A549 treated with AZD9567 at 1 μM for 4 hours (cell line): ENCODE data around the gene TUBB4B. TPM values are rescaled to one million over a fixed set of nuclear protein-coding genes. Genes with fewer than 3 reads are reported as not detected.

Source experiments
- total RNA-seq: library from RNA; stranded (reverse); fragments of 200-300 nt; extraction: Qiagen RNA extraction; gene quantifications from 5 replicates; pipeline ENCODE4 v1.2.3, GENCODE V29; 2022; ENCODE audit not compliant: insufficient read depth

Gene TUBB4B
- total RNA-seq: 802 to 950 TPM (median 862 TPM) in 5 replicates

GRCh38 chr9:137240841-137241489 lies at the start of gene TUBB4B:
TSS of gene TUBB4B (plus strand) at chr9:137241287. CDS start at chr9:137241361, 74 bp downstream.

GRCh38 chr9:137200311-137201204 lies 40.5 kb upstream of the TUBB4B start, which contains the start of gene TPRN:
TSS of gene TPRN (minus strand) at chr9:137200741. CDS start at chr9:137200711, 30 bp downstream.

GRCh38 chr9:137205126-137206069 lies 35.7 kb upstream of the TUBB4B start, which contains the start of the genes NDOR1 and TMEM203:
TSS of gene NDOR1 (plus strand) at chr9:137205700. CDS start at chr9:137205778, 78 bp downstream.
TSS of gene TMEM203 (minus strand) at chr9:137205648. CDS start at chr9:137205414, 234 bp downstream.

GRCh38 chr9:137222190-137223077 lies 18.7 kb upstream of the TUBB4B start, which contains the start of gene RNF208:
TSS of gene RNF208 (minus strand) at chr9:137222240. CDS start at chr9:137221212, 1,028 bp downstream.

GRCh38 chr9:137224830-137225694 lies 16.0 kb upstream of the TUBB4B start, which contains the start of gene CYSRT1:
TSS of gene CYSRT1 (plus strand) at chr9:137225174. CDS start at chr9:137225622, 448 bp downstream.

GRCh38 chr9:137227054-137227852 lies 13.8 kb upstream of the TUBB4B start, which contains the start of gene RNF224:
TSS of gene RNF224 (plus strand) at chr9:137227502. CDS start at chr9:137228336, 834 bp downstream.

GRCh38 chr9:137230705-137231371 lies 10.2 kb upstream of the TUBB4B start, which contains the start of gene SLC34A3:
TSS of gene SLC34A3 (plus strand) at chr9:137230901. CDS start at chr9:137231703, 802 bp downstream.

GRCh38 chr9:137251194-137251461 lies 10.0 kb downstream of the TUBB4B start, which contains the start of gene STPG3:
TSS of gene STPG3 (plus strand) at chr9:137251286. CDS start at chr9:137251287, 1 bp downstream.

GRCh38 chr9:137254624-137255447 lies 13.7 kb downstream of the TUBB4B start, which contains the start of gene NELFB:
TSS of gene NELFB (plus strand) at chr9:137255327.

GRCh38 chr9:137277329-137278041 lies 36.4 kb downstream of the TUBB4B start, which contains the start of gene TOR4A:
TSS of gene TOR4A (plus strand) at chr9:137277726. CDS start at chr9:137278690, 964 bp downstream.

Other genes with a start within 250 kb of the TUBB4B start
- gene PAXX, start 248.9 kb upstream of the TUBB4B start, total RNA-seq: 24.8 to 86.1 TPM (median 80.8 TPM) in 5 replicates
- 4.0 to 4.9 TPM (median 4.4 TPM) in 4 of 5 replicates, not detected in the other for gene CLIC3, start 244.7 kb upstream of the TUBB4B start, total RNA-seq
- 20.0 to 29.5 TPM (median 27.5 TPM) in 5 replicates for gene ABCA2, start 213.1 kb upstream of the TUBB4B start, total RNA-seq
- gene FUT7, start 209.2 kb upstream of the TUBB4B start, total RNA-seq: 0.03 to 0.09 TPM (median 0.03 TPM) in 4 of 5 replicates, not detected in the other
- gene NPDC1, start 195.1 kb upstream of the TUBB4B start, total RNA-seq: 49.4 to 88.3 TPM (median 87.7 TPM) in 5 replicates
- gene ENTPD2, start 187.2 kb upstream of the TUBB4B start, total RNA-seq: 1.4 to 3.0 TPM (median 2.6 TPM) in 5 replicates
- gene SAPCD2, start 170.7 kb upstream of the TUBB4B start, total RNA-seq: 14.9 to 28.4 TPM (median 24.6 TPM) in 5 replicates
- 9.8 to 16.4 TPM (median 11.7 TPM) in 5 replicates for gene UAP1L1, start 163.8 kb upstream of the TUBB4B start, total RNA-seq
- 40.8 to 56.5 TPM (median 52.7 TPM) in 5 replicates for gene MAN1B1, start 154.3 kb upstream of the TUBB4B start, total RNA-seq
- gene DPP7, start 126.6 kb upstream of the TUBB4B start, total RNA-seq: 65.1 to 122 TPM (median 115 TPM) in 5 replicates
- gene GRIN1, start 102.1 kb upstream of the TUBB4B start, total RNA-seq: 0.19 to 0.95 TPM (median 0.29 TPM) in 4 of 5 replicates, not detected in the other
- gene LRRC26, start 71.2 kb upstream of the TUBB4B start, total RNA-seq: 0.99 to 1.8 TPM (median 1.3 TPM) in 4 of 5 replicates, not detected in the other
- not detected in 5 replicates for gene TMEM210, start 69.2 kb upstream of the TUBB4B start, total RNA-seq
- 23.3 to 39.2 TPM (median 38.3 TPM) in 5 replicates for gene ANAPC2, start 52.7 kb upstream of the TUBB4B start, total RNA-seq
- gene SSNA1, start 52.6 kb upstream of the TUBB4B start, total RNA-seq: 119 to 158 TPM (median 150 TPM) in 5 replicates
- 9.3 to 14.1 TPM (median 12.9 TPM) in 5 replicates for gene TPRN, start 40.5 kb upstream of the TUBB4B start, total RNA-seq
- gene TMEM203, start 35.6 kb upstream of the TUBB4B start, total RNA-seq: 32.0 to 48.4 TPM (median 46.4 TPM) in 5 replicates
- 10.9 to 20.2 TPM (median 20.0 TPM) in 5 replicates for gene NDOR1, start 35.6 kb upstream of the TUBB4B start, total RNA-seq
- 1.7 to 2.3 TPM (median 1.8 TPM) in 4 of 5 replicates, not detected in the other for gene RNF208, start 19.0 kb upstream of the TUBB4B start, total RNA-seq
- gene CYSRT1, start 16.1 kb upstream of the TUBB4B start, total RNA-seq: 1.7 to 4.2 TPM (median 3.2 TPM) in 5 replicates
- gene RNF224, start 13.8 kb upstream of the TUBB4B start, total RNA-seq: 0.17 to 0.29 TPM (median 0.22 TPM) in 4 of 5 replicates, not detected in the other
- 0.06 to 0.14 TPM (median 0.10 TPM) in 4 of 5 replicates, not detected in the other for gene SLC34A3, start 10.4 kb upstream of the TUBB4B start, total RNA-seq
- not detected in 5 replicates for gene STPG3, start 10.0 kb downstream of the TUBB4B start, total RNA-seq
- gene NELFB, start 14.0 kb downstream of the TUBB4B start, total RNA-seq: 48.5 to 62.6 TPM (median 57.4 TPM) in 5 replicates
- 15.9 to 26.2 TPM (median 25.4 TPM) in 5 replicates for gene TOR4A, start 36.4 kb downstream of the TUBB4B start, total RNA-seq
- 3.9 to 6.3 TPM (median 4.6 TPM) in 5 replicates for gene NRARP, start 61.0 kb downstream of the TUBB4B start, total RNA-seq
- 5.9 to 7.2 TPM (median 6.7 TPM) in 5 replicates for gene EXD3, start 181.9 kb downstream of the TUBB4B start, total RNA-seq
- gene NOXA1, start 182.1 kb downstream of the TUBB4B start, total RNA-seq: 1.3 to 2.0 TPM (median 1.9 TPM) in 4 of 5 replicates, not detected in the other
- gene ENTPD8, start 200.1 kb downstream of the TUBB4B start, total RNA-seq: 0.19 to 0.28 TPM (median 0.25 TPM) in 4 of 5 replicates, not detected in the other
- 35.0 to 48.0 TPM (median 47.3 TPM) in 5 replicates for gene NSMF, start 218.0 kb downstream of the TUBB4B start, total RNA-seq